Spleen (tissue), 7 donors: ENCODE measurements around the gene MUTYH.

Source experiments
- CTCF ChIP-seq, 11 experiments: fragments of 200-600 bp in 7 of 11; fragments of 450-650 bp in 4 of 11; sonication (generic) in 4 of 11; IDR thresholded peaks in 8 of 11; conservative IDR thresholded peaks in 3 of 11; 1 replicate in 7 of 11; 2 replicates in 4 of 11; pipeline versions ENCODE4 v1.4.0 to v1.8.0; 2016 to 2021; ENCODE audit warnings: antibody characterized with exemption in 11 of 11, inconsistent platforms in 4 of 11, mild to moderate bottlenecking in 1 of 11
- POLR2A ChIP-seq, 3 donors: fragments of 450-650 bp; IDR thresholded peaks; one replicate each; pipeline ENCODE4 v1.5.1; 2017; ENCODE audit warnings: antibody characterized with exemption in 3 of 3, mild to moderate bottlenecking in 1 of 3
- donor health status: DM: no; HTN: no; CAD: no; lungs with moderate emphysema.
- donor health status: DM: no; HTN: no; CAD: no.
- donor health status: DM: no; HTN: no; CAD: no.

- TF ChIP-seq CTCF (IDR thresholded peaks at IDR 0.05 in 8 of 11, conservative IDR thresholded peaks at IDR 0.05 in 3 of 11) (peak in 5 of 11 experiments; percentile 10 to 34 (median 17)), POLR2A (IDR thresholded peaks at IDR 0.05) (peak in 2 of 3 donors; percentile 5 to 56)
Measured at GRCh38 chr1:45339789-45340558, at the start of gene MUTYH, which contains the start of gene TOE1.
